HG03175 (cell line): ENCODE results near the gene SH3TC1.
A peak's percentile ranks its signal among the peaks of the same experiment; 100 is the strongest.

Source experiments
- ATAC-seq: cut with Tn5 transposase; IDR thresholded peaks from one replicate; pipeline ENCODE4 v1.9.1; 2021; ENCODE audit warnings: mild to moderate bottlenecking, moderate library complexity; ENCODE audit not compliant: unreplicated experiment

SH3TC1 gene

DNA sequence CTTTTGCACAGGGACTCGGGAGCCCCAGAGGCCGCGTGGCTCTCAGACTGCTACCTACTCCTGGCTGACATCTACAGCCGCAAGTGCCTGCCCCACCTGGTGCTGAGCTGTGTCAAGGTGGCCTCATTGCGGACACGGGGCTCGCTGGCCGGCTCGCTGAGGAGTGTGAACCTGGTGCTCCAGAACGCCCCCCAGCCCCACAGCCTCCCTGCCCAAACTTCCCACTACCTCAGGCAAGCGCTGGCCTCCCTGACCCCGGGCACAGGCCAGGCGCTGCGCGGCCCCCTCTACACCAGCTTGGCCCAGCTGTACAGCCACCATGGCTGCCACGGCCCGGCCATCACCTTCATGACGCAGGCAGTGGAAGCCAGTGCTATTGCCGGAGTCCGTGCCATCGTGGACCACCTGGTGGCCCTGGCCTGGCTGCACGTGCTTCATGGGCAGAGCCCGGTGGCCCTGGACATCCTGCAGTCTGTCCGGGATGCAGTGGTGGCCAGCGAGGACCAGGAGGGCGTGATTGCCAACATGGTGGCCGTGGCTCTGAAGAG lies 28.8 kb downstream of the SH3TC1 start:
- ATAC-seq = no peak

GRCh38 chr4:8228319-8229250 lies 29.5 kb downstream of the SH3TC1 start:
- ATAC-seq = peak; percentile 70

DNA sequence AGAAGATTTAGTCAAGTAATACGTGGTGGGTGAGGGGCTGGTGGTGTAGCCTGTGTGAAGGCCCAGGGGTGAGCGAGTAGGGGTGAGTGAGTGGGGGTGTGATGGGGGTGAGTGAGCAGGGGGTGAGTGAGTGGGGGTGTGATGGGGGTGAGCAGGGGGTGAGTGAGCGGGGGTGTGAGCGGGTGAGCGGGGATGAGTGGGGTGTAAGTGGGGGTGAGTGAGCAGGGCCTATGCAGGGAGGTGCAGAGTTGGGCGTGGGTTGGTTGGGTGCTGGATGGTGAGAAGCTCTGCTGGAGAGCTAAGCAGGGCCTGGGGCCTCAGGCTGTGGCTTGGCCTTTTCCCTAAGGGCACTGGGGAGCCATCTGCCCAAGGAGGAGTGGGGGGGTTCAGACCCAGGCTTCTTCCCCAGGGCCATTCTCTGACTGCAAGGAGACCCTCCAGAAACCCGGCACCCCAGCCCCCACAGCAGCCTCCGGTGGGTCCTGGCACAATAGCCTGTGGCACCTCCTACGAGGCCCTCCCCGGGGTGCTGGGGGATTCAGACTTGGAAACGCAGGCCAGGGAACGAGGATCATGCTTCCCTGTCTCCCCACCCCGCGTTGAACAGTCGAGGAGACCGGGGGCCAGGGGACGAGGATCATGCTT lies 30.4 kb downstream of the SH3TC1 start:
- ATAC-seq = no peak

DNA sequence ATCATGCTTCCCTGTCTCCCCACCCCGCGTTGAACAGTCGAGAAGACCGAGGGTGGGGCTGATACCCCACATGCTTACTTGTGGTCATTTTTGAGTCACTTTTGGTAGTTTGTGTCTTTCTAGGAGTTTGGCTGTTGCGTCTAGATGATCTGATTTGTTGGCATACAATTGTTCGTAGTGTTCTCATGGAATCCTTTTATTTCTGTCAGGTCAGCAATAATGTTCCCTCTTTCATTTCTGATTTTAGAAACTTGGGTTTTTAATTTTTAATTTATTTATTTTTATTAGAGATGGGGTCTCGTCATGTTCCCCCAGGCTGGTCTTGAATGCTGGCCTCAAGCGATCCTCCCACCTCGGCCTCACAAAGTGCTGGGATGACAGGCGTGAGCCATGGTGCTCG lies 30.9 kb downstream of the SH3TC1 start:
- no peak for ATAC-seq

GRCh38 chr4:8230891-8231290 lies 31.8 kb downstream of the SH3TC1 start:
- ATAC-seq = no peak

GRCh38 chr4:8231551-8232049 lies 32.5 kb downstream of the SH3TC1 start:
- no peak for ATAC-seq

- ATAC-seq = no peak
Measured at GRCh38 chr4:8232748-8233147, 33.7 kb downstream of the SH3TC1 start.

GRCh38 chr4:8233672-8234484 lies 34.8 kb downstream of the SH3TC1 start:
- ATAC-seq = no peak

DNA sequence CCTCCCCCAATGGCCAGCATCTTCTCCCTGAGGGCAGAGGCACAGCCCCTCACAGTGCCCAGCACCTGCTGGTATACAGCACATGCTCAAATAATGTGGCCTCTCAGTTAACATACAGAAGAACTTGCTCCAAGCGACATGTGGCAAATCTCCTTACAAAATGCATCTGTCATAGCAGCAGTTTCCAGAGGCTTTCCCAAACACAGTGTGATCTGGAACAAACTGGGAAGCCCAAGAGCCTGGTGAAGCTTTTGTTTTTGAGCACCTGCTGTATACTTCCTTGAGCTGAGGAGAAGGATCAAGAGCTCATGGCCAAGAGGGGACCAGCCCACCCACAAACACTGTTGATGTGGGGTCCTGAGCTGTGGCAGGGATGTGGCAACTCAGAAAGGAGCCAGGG lies 35.6 kb downstream of the SH3TC1 start:
- ATAC-seq = no peak

DNA sequence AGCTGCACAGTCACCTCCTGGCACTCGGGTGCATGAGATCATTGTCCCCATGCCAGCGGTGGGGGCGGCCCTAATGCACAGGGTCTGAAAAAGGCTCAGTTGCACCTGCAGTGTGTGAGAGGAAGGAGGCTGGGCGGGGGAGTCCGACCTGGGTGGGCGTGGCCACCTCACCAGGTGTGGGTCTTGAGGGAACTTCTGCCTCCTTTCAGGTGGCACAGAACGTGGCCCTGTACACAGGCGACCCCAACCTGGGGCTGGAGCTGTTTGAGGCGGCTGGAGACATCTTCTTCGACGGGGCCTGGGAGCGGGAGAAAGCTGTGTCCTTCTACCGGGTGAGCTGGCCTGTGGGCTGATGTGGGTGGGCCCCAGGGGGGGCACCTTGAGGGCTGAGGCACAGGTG lies 36.1 kb downstream of the SH3TC1 start:
- no peak for ATAC-seq

- no peak for ATAC-seq
Measured at GRCh38 chr4:8235686-8236085, 36.6 kb downstream of the SH3TC1 start.

DNA sequence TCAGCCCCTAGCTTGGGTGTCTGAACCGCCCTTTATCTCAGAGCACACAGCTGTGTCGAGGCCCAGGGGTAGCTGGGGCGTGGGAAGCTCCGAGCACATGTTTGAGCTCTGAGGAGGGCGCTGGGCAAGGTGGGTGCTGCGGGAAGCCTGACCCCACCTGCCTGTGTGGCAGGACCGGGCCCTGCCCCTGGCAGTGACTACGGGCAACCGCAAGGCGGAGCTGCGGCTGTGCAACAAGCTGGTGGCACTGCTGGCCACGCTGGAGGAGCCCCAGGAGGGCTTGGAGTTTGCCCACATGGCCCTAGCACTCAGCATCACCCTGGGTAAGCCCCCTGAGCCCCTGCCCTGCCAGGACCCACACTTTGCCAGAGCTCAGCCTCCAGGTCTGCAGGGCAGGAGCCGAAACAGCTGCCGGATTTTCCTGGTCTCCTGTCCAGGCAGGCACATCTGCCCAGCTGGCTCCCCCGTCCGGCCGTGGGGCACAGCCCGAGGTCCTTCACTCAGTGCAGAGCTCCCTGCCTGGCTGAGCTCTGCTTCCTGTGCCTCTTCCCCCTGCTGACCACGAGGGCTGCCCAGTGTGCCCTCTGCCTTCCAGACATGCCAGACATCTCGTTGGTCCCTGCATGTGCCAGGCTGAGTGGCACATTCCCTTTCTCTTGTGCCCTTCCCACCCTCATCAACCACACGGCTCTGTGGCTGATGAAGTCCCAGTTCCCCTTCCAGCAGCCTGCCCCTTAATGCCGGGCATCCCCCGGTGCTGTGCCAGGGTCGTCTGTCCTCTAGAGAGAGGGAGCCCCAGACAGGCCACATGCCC lies 37.2 kb downstream of the SH3TC1 start:
- ATAC-seq = no peak

DNA sequence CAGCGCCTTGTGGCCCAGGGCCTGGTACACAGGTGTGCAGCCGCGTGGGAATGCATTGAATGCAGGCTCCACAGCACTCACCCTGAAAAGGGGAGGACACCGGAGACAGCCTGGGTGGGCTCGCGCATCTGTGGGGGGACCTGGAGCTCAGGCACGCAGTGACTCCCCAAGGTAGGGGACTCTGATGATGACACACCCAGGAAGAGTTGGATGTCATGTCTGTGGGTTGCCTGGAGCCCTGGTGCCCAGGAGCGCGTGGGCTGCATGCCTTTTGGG lies 37.8 kb downstream of the SH3TC1 start:
- no peak for ATAC-seq

GRCh38 chr4:8237256-8237989 lies 38.3 kb downstream of the SH3TC1 start:
- no peak for ATAC-seq

GRCh38 chr4:8238036-8238511 lies 39.0 kb downstream of the SH3TC1 start:
- no peak for ATAC-seq

DNA sequence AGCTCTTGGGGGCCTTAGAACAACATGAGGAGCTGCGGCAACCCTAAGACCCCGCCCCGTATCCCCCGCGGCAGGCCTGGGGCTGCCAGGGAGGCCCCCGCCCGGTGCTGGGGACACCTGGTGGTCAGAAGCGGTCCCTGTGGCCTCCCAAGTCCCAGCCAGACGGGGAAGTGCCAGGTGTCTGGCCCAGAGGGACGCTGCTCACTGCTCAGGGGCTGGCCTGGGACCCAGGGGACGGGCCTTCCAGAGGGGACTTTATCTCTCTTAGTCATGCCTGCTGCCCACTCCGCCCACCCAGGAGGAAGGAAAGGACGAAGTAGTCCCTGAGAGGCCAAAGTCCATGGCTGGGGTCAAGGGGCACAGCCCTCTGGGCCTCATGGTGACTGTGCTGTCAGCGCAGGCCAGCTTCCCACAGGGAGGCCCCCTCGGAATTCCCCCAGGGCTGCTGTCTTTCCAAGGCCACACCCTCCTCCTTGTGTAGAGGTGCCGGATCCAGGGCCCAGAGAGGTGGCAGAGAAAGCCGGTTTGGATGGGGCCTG lies 39.5 kb downstream of the SH3TC1 start:
- no peak for ATAC-seq

- ATAC-seq = no peak
Measured at GRCh38 chr4:8239226-8239625, 40.1 kb downstream of the SH3TC1 start.

GRCh38 chr4:8239661-8240060 lies 40.6 kb downstream of the SH3TC1 start:
- no peak for ATAC-seq
